Measurements from ENCODE around the gene SASH3. TPM values are rescaled to one million over a fixed set of nuclear protein-coding genes. Genes with fewer than 3 reads are reported as not detected.

Gene SASH3
- total RNA-seq, 1 experiment from 2014 or later = not detected

DNA sequence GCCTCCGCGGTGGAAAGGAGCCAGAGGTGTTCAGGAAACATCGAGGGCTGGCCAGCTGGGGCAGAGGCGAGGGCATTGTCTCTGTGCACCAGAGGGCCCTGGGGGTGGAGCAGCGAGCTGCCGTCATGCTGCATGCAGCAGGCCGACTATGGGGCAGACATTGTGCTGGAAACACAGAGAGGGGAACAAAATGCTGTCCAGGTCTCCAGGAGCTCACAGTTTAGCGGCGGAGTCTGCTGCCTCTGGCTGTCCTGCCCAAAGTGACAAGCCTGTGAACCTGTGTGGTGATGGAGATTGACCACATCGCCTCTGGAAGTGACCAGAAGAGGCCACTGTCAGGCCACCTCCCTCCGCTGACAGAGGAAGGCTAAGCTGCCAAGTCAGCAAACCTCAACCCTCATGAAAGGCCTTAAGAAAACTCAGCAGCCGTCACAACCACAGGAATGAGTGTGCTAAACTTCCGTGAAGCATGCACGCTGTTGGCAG lies 20.1 kb upstream of the SASH3 start:
- DNase-seq (ENCODE audit: low spot score) = peak; percentile 82

- DNase-seq (ENCODE audit: low spot score) = no peak
Measured at GRCh38 chrX:129760155-129760554, 19.6 kb upstream of the SASH3 start.

- no peak for DNase-seq (ENCODE audit: low spot score)
Measured at GRCh38 chrX:129760981-129761380, 18.8 kb upstream of the SASH3 start.

- no peak for DNase-seq (ENCODE audit: low spot score)
Measured at GRCh38 chrX:129761596-129761995, 18.2 kb upstream of the SASH3 start.

- no peak for DNase-seq (ENCODE audit: low spot score)
Measured at GRCh38 chrX:129762448-129762847, 17.3 kb upstream of the SASH3 start.

DNA sequence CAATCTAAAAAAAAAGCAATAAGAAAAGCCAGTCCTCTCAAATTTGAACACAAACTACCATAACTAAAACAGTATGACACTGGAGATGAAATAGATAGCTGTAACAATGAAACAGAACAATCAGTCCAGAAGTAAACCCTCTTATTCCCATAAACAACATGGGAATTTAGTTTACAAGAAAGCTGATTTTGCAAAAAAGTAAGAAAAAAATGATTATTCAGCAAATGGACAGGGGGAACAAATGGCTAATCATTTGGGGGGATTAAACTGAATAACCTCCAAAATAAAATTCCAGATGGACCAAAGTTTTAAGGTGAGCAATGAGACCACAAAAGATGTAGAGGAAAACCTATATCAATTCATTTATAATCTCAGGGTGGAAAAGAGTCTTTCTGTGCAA lies 16.1 kb upstream of the SASH3 start:
- no peak for DNase-seq (ENCODE audit: low spot score)

DNA sequence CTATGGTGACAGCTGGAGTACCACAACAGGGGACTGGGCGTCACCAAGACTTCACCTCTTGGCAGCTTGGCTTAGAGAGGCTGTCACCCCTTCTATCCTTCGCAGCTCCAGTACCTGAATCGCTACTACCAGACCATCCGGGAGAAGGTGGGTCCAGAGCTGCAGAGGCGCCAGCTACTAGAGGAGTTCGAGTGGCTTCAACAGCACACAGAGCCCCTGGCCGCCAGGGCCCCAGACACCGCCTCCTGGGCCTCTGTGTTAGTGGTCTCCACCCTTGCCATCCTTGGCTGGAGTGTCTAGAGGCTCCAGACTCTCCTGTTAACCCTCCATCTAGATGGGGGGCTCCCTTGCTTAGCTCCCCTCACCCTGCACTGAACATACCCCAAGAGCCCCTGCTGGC lies 11.6 kb upstream of the SASH3 start:
- DNase-seq (ENCODE audit: low spot score) = no peak

DNA sequence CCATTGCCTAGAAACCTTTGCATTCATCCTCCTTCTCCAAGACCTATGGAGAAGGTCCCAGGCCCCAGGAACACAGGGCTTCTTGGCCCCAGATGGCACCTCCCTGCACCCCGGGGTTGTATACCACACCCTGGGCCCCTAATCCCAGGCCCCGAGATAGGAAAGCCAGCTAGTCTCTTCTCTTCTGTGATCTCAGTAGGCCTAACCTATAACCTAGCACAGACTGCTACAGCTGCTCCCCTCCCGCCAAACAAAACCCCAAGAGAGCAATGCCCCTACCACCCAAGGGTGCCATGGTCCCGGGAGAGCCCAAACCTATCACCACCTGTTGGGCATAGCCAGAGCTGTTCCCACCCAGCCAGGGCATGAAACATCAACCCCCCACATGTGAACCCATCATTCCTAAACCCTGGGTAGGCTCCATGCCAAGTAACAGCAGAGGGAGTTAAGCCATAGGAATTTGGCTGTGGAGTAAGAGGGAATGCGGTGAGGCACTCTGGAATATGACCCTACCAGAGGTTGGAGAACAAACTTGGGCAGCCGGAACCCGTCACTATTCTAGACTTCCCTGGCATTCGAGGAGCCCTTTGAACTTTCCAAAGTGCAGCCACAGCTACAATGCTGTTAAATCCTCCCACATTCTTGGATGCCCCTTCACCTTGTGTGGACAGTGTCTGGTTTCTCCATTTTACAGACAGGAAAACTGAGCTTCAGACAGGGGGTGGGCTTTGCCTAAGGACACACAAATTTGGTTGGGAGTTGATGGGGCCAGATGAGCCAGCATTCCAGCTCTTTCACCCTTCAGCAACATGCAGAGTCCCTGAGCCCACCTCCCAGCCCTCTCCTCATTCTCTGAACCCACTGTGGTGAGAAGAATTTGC lies 10.9 kb upstream of the SASH3 start:
- no peak for DNase-seq (ENCODE audit: low spot score)

DNA sequence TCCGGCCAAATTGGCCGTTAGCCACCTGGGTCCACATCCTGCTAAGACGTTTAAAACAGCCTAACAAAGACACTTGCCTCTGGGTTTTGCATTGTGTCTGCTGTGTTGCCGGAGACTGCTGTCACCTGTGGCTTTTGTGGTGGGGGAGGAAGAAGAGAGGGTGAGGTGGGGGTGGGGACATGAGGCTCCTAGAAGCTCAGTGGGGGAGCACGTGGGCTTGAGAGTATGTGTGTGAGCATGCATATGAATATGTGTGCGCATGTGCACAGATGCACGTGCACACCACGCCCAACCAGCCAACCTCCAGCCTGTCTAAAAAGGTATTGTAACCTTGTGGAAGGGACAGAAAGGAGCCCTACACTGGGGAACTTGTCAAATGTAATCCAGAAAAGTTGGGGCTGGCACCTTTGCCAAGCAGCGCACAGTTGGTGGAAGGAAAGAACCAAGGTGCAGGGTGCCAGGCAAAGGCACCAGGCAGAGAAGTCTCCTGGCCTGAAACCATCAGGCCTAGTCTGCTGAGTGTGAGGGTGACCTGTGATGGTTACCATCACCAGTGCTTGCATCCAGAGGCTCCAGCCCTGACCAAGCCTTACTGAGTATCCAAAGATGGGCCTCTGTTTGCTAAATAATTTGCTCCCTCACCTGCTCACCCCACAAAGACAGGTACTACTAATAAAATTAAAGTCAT lies 10.1 kb upstream of the SASH3 start:
- no peak for DNase-seq (ENCODE audit: low spot score)

DNA sequence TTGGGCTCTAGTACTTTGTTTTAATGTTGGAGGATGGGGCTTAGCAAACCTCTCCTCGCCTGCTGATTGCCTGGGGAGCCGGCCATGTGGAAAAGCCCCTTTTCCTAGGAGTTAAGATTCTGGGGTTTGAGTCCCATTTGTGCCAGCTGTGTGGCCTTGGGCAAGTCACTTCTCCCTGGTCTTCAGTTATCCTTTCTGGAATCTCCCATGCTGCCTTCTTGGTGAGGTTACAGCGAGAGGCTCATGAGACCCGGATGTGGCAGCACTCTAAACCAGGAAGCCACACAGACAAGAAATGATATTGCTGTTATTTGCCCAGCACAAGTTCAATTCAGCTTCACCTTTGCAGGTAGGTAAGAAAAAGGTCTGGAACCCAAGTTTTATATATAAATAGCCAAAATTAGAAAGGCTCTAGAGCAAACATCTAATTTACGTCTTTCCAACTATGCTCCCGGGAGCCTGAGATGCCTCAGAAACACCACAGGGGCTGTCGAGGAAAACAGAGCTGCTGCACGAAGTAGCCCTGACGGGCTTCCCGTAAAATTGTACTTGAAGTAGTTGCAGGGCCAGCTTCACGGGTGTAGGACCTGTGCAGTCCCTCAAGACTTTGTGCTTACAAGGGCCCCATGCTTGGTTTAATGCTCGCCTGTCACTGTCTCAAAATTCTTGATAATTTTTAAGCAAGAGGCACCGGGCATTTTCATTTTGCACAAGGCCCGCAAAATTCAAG lies 8.3 kb upstream of the SASH3 start:
- no peak for DNase-seq (ENCODE audit: low spot score)

DNA sequence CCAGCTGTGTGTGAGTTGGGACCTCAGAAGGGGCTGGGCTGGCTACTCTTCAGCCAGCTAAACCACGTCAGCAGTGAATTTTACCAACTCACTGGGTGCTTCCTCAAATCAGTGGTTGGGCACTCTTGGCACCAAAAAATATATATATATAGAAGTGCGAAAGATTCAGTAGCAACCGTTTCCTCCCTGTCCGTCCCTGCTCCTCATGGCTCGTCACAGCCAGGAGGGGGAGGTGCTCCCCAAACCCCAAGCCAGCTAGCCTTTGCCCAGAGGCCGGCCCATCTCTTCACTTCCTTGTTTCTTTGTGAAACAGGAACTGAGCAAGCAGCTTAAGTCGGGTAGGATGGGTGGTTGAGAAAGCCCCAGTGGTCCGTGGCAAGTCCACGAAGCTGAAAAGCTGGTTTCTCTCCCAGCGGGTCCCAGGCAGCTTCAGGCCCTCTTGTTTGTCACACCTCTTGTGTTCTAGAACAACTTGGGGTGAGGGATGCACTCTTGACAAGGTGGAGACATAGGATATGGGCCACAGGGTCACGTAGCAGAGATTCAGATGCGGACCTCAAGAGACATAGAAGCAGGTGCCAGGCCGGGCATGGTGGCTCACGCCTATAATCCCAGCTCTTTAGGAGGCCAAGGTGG lies 6.8 kb upstream of the SASH3 start:
- DNase-seq (ENCODE audit: low spot score) = no peak

GRCh38 chrX:129773649-129774458 lies 5.9 kb upstream of the SASH3 start:
- DNase-seq (ENCODE audit: low spot score) = no peak

DNA sequence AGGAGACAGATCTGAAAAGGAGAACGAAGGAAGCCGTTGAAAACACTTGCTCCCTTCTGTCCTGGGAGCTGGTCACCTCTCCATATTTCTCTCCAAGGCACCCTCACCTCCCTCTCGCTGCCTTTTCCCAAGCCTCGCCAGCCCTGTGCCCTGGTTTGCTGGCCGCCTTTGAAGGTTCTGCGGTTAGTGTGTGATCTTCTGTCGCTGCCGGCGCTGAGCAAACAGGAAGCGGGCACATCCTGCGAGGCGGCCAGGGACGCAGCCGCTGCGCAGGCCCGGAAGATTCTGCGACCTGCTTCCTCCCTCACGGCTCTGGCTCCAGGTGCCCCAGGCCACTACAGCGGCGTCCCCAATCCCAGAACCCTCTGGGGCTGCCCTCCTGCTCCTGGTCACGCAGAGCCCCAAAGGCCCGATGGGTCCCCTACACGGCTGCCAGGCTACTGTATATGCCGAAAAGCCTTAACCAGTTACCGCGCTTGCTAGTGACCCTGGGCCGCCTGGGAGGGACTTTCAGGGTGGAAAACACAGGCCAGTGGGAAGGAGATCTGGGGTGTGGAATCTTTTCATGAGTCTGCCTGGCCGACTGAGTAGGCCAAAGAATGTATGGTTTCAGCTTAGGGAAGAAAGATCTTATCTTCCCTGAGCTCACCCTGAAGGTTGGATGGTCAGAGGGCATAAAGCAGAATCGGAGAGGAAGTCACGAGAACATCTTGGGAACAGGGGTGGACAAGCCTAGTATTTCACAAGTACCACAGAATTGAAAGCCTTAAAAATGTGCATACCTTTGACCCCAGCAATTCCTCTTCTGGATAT lies 2.3 kb upstream of the SASH3 start:
- DNase-seq (ENCODE audit: low spot score) = no peak

DNA sequence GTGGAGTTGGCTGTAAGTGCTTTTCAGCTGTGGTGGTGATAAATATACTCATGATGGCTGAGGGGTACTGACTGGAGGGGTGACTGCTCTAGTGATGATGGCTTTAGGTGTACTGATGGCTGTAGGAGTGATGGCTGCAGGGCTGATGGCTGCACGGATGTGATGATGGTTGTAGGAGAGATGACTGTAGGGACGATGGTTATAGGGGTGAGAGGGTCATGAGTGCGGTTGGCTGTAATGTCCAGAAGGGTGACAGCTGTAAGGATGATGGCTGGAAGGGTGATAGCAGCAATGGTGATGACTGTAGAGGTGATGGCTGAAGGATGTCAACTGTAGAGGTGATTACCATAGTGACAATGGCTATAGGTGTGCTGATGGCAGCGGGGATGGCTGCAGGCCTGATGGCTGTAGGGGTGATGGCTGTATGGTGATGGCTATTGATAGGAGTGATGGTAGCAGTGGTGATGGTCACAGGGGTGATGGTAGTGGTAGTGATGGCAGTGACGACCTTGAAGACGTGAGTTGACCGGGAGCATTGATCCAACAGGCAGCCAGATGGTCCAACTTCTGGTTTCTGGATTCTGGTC lies 570 bp upstream of the SASH3 start:
- no peak for DNase-seq (ENCODE audit: low spot score)

DNA sequence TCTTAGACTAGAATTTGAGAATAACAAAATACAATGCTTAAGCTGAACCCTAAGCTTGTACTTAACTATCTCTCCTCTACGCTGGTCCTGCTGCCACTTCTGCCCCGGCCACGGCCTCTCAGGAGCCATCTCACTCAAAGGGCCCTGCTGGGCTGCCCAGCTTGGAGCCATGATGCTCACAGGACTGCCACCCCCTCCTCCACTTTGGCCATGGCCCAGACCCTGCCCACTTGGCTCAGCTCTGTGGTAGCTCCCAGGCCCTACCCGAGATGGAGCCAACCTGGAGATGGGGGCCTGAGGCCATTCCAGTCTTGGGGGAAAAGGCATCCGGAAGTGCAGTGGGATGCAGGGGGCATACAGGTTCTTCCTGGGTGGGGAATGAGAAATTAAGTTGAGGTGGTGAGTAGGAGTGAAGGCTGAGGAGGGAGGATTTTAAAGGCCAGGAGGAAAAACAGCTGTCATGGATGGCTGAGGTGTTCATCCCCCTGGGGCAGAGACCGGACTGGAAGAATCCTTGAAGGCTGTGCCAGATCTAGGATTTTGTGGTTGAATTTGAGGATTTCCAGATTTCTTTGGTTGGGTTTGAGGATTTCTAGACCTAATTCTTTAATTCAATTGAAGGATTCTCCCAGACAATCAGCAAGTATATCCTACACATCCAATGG lies 824 bp downstream of the SASH3 start:
- no peak for DNase-seq (ENCODE audit: low spot score)

DNA sequence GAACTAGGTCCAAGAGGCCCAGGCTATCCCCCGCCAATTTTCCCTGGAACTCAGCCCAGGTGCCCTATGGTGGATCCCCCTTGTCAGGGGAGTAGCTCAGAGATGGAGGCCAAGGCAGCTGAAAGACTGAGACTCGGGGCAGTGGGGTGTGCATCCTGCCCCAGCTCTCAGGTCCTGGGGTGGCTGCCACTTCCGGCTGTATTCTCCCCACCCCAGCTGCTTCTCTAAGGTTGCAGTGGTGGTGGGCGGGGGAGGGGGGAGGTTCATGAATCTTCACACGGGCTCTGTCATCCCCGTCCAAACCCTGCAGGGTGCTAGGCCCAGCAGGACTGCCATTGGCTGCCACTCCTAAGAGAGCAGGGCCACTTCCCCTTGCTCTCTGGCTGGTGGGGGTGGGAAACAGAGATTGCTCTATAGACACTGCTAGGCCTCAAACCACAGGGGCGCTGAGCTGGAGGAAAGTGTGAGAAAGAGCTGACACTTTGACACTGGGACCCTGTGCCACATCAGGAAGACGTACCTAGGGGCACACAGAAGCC lies 1.5 kb downstream of the SASH3 start:
- no peak for DNase-seq (ENCODE audit: low spot score)

DNA sequence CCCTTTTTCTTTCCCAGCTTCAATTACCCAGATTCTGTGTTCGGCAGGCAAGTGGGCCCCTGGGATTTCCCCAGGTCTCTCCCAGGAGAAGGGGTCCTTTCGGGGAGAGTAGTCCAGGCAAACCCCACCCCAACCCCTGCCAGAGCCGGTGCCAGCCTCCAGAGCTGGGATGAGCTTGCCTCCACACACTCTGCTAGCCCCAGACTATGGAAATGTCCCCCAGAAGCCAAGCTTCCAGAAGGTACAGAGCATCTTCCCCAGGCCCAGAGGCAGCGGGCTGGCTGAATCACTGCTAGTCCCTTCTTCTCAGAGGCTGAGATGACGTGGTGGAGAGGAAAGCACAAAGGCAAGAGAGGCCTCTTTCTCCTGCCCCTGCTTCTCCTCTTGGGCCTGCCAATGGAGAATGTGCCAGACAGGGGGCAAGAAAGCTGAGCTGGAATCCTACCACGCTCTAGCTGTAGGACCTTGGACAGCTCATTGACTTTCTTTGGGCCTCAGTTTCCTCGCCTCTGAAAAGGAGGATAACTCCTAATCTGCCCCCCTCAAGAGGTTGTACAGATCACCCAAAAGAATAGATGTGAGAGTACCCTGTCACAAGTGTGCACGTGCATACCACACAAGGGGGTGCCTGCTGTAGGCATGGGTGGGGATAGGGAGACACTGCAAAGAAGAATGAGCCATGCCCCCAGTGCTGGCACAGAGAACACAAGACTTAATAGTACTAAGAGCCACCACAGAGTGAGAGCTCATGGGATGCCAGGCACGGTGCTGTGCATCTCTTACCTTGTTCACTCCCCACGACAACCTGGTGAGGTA lies 2.1 kb downstream of the SASH3 start:
- no peak for DNase-seq (ENCODE audit: low spot score)

GRCh38 chrX:129782706-129783105 lies 3.0 kb downstream of the SASH3 start:
- no peak for DNase-seq (ENCODE audit: low spot score)
